Caco-2 (cell line): ENCODE results near the gene ZFYVE19. TPM values are rescaled to one million over a fixed set of nuclear protein-coding genes. Genes with fewer than 3 reads are reported as not detected.

Experiments
- BruUV-seq: library from RNA; stranded (reverse); fragments of 400-500 nt; replicated peaks from 2 replicates; lab custom pipeline; 2021; lab: Mats Ljungman, UMichigan
- CTCF ChIA-PET: fragments of 300-600 bp; sonication (Branson Sonifier 250); formaldehyde crosslinking; loops from one replicate; lab custom pipeline; 2022; ENCODE audit warnings: antibody characterized with exemption; lab: Charles Lee
- POLR2A ChIA-PET: fragments of 300-600 bp; sonication (Branson Sonifier 250); formaldehyde crosslinking; loops from one replicate; lab custom pipeline; 2022; ENCODE audit warnings: antibody characterized with exemption; lab: Charles Lee
- DNase-seq, 2 experiments: peaks; one replicate each; pipeline versions ENCODE4 v3.0.0 to v3.0.0-alpha.2; 2020 to 2022
- H3K27me3 ChIP-seq: replicated peaks from 2 replicates; pipeline ENCODE4 v1.6.0; 2011; ENCODE audit warnings: low read length; ENCODE audit not compliant: control insufficient read depth, insufficient read depth
- H3K36me3 ChIP-seq: 2 replicates; pipeline ENCODE4 v1.5.1; 2011; ENCODE audit warnings: low read length; ENCODE audit not compliant: control insufficient read depth, insufficient read depth
- H3K4me1 ChIP-seq: fragments of 250-450 bp; sonication (Bioruptor Pico); 2 replicates; pipeline ENCODE4 v1.5.1; 2020; ENCODE audit warnings: mild to moderate bottlenecking
- H3K4me3 ChIP-seq: 2 replicates; pipeline ENCODE4 v1.5.1; 2011; ENCODE audit warnings: low read depth, mild to moderate bottlenecking, control low read depth, low read length
- H3K9me3 ChIP-seq: fragments of 250-450 bp; sonication (Bioruptor Pico); 2 replicates; pipeline ENCODE4 v1.5.1; 2020; ENCODE audit warnings: mild to moderate bottlenecking, moderate library complexity
- H3K27ac Mint-ChIP-seq: one replicate; pipeline ENCODE4 v1.8.0; 2022; ENCODE audit warnings: mixed read lengths; ENCODE audit not compliant: unreplicated experiment
- H3K27me3 Mint-ChIP-seq: one replicate; pipeline ENCODE4 v1.8.0; 2022; ENCODE audit warnings: mixed read lengths; ENCODE audit not compliant: insufficient read depth, unreplicated experiment
- H3K36me3 Mint-ChIP-seq: one replicate; pipeline ENCODE4 v1.8.0; 2022; ENCODE audit warnings: mild to moderate bottlenecking, mixed read lengths; ENCODE audit not compliant: insufficient read depth, unreplicated experiment
- H3K4me1 Mint-ChIP-seq: one replicate; pipeline ENCODE4 v1.8.0; 2022; ENCODE audit warnings: low read depth, mixed read lengths; ENCODE audit not compliant: unreplicated experiment
- H3K4me3 Mint-ChIP-seq: one replicate; pipeline ENCODE4 v1.8.0; 2022; ENCODE audit warnings: mild to moderate bottlenecking, moderate library complexity, mixed read lengths; ENCODE audit not compliant: unreplicated experiment
- H3K9me3 Mint-ChIP-seq: one replicate; pipeline ENCODE4 v1.8.0; 2022; ENCODE audit warnings: mixed read lengths; ENCODE audit not compliant: unreplicated experiment
- intact Hi-C: fragments of 100-400 bp; cut with micrococcal nuclease; formaldehyde crosslinking; loops from one replicate; pipeline ENCODE4 v1.10.0; 2022; ENCODE audit not compliant: unreplicated experiment
- total RNA-seq: library from RNA; stranded (reverse); gene quantifications from 2 replicates; pipeline ENCODE4 v1.2.3, GENCODE V29; 2022
- TF ChIP-seq, protein P1 (sequence below), 2 experiments: fragments of 200-600 bp in 1 of 2; IDR thresholded peaks; 1 replicate in 1 of 2; 2 replicates in 1 of 2; pipeline versions ENCODE4 v1.5.1 to v1.8.0; 2011 to 2022; ENCODE audit warnings: antibody characterized with exemption in 1 of 2, control low read depth in 1 of 2, inconsistent platforms in 1 of 2, low read depth in 1 of 2, low read length in 1 of 2, mild to moderate bottlenecking in 1 of 2, moderate library complexity in 1 of 2; ENCODE audit not compliant: insufficient read depth in 1 of 2, severe bottlenecking in 1 of 2, unreplicated experiment in 1 of 2

Gene ZFYVE19
- total RNA-seq, 1 experiment from 2014 or later = 26.7 TPM

- Mint-ChIP-seq H3K4me3 (no peak overlapping the region), H3K9me3 (no peaks in the 10 kb centered on the region), H3K36me3 (peaks cover 8% of the 10 kb centered on the region), H3K27ac (no peak overlapping the region), H3K27me3 (no peaks in the 10 kb centered on the region), H3K4me1 (peaks cover 7% of the 10 kb centered on the region)
- Histone ChIP-seq H3K4me3 (no peak overlapping the region), H3K36me3 (no peaks in the 10 kb centered on the region), H3K9me3 (no peaks in the 10 kb centered on the region), H3K27me3 (no peaks in the 10 kb centered on the region), H3K4me1 (peaks cover 17% of the 10 kb centered on the region)
- ChIA-PET POLR2A (interaction anchor here (0.6 to 1.9 kb wide), 3 partner anchors 11 to 392 kb away, joined by 3 to 18 read pairs (median 3); partner anchors contain the start of genes BAHD1, SPINT1 and VPS18), CTCF (interaction anchor here (0.7 kb wide), 1 partner anchor 59 kb away, joined by 3 read pairs; no protein-coding TSS in a partner anchor)
- TF ChIP-seq, protein P1, sequence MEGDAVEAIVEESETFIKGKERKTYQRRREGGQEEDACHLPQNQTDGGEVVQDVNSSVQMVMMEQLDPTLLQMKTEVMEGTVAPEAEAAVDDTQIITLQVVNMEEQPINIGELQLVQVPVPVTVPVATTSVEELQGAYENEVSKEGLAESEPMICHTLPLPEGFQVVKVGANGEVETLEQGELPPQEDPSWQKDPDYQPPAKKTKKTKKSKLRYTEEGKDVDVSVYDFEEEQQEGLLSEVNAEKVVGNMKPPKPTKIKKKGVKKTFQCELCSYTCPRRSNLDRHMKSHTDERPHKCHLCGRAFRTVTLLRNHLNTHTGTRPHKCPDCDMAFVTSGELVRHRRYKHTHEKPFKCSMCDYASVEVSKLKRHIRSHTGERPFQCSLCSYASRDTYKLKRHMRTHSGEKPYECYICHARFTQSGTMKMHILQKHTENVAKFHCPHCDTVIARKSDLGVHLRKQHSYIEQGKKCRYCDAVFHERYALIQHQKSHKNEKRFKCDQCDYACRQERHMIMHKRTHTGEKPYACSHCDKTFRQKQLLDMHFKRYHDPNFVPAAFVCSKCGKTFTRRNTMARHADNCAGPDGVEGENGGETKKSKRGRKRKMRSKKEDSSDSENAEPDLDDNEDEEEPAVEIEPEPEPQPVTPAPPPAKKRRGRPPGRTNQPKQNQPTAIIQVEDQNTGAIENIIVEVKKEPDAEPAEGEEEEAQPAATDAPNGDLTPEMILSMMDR (IDR thresholded peaks at IDR 0.05; ENCODE audit: insufficient read depth in 1 of 2, low read depth in 1 of 2, low read length in 1 of 2, severe bottlenecking in 1 of 2, unreplicated experiment in 1 of 2) = no peak
- no TSS peak for BruUV-seq
- intact Hi-C loops = no loop called here
- DNase-seq = no peak
Observed at GRCh38 chr15:40832903-40833302, 26.0 kb downstream of the ZFYVE19 start.

DNA sequence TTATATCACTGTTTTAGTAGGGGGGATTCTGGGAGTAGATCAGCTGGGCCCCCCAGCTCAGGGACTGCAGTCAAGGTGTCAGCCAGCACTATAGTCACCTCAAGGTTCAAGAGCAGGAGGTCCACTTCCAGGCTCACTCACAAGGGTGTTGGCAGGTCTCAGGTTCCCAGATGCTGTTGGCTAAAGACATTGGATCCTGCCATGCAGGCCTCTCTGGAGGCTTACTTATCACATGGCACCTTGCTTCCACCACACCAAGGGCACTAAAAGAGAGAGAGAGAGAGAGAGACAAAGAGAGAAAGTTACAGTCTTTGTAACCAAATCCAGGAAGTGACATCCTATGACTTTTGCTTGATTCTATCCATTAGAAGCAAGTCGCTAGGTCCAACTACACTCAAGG, 29.1 kb downstream of the ZFYVE19 start:
- Mint-ChIP-seq H3K27me3 (no peaks in the 10 kb centered on the region), H3K36me3 (peaks cover 8% of the 10 kb centered on the region), H3K9me3 (no peaks in the 10 kb centered on the region), H3K4me1 (no peaks in the 10 kb centered on the region), H3K27ac (no peak overlapping the region), H3K4me3 (no peak overlapping the region)
- no peak overlapping the region for H3K4me3 ChIP-seq
- ChIA-PET CTCF (interaction anchor here (0.6 kb wide), 1 partner anchor 126 kb away, joined by 5 read pairs; no protein-coding TSS in a partner anchor), POLR2A (no interaction called here)
- no peak for DNase-seq
- intact Hi-C loops = no loop called here
- no peaks in the 10 kb centered on the region for H3K27me3 ChIP-seq
- H3K36me3 ChIP-seq = no peaks in the 10 kb centered on the region
- no peaks in the 10 kb centered on the region for H3K9me3 ChIP-seq
- TF ChIP-seq, protein P1 (IDR thresholded peaks at IDR 0.05; ENCODE audit: insufficient read depth in 1 of 2, low read depth in 1 of 2, low read length in 1 of 2, severe bottlenecking in 1 of 2, unreplicated experiment in 1 of 2) = no peak
- BruUV-seq = no TSS peak
- peaks cover 5% of the 10 kb centered on the region; the same call in 1 of the 2 replicates for H3K4me1 ChIP-seq

GRCh38 chr15:40838756-40839155, 31.9 kb downstream of the ZFYVE19 start:
- Histone ChIP-seq H3K4me3 (no peak overlapping the region), H3K4me1 (peaks cover 6% of the 10 kb centered on the region; the same call in 1 of the 2 replicates), H3K9me3 (no peaks in the 10 kb centered on the region), H3K27me3 (no peaks in the 10 kb centered on the region), H3K36me3 (no peaks in the 10 kb centered on the region)
- H3K4me1 Mint-ChIP-seq = no peaks in the 10 kb centered on the region
- BruUV-seq = no TSS peak
- no peak overlapping the region for H3K27ac Mint-ChIP-seq
- H3K36me3 Mint-ChIP-seq = no peaks in the 10 kb centered on the region
- no peaks in the 10 kb centered on the region for H3K9me3 Mint-ChIP-seq
- no peak for DNase-seq
- H3K27me3 Mint-ChIP-seq = no peaks in the 10 kb centered on the region
- ChIA-PET CTCF (no interaction called here), POLR2A (no interaction called here)
- TF ChIP-seq, protein P1 (IDR thresholded peaks at IDR 0.05; ENCODE audit: insufficient read depth in 1 of 2, low read depth in 1 of 2, low read length in 1 of 2, severe bottlenecking in 1 of 2, unreplicated experiment in 1 of 2) = no peak
- no peak overlapping the region for H3K4me3 Mint-ChIP-seq
- intact Hi-C loops = no loop called here
